WI38 (cell line): ENCODE measurements around the gene ANKAR.
"Not testable (repeated sequence)": the region's sequence is repeated elsewhere in the genome, so short reads cannot be mapped to it uniquely, and the experiment has no call there.

Experiments used
- H3K4me3 ChIP-seq: 2 replicates; pipeline ENCODE4 v1.5.1; 2011; ENCODE audit warnings: low read depth, mild to moderate bottlenecking, control low read depth, low read length
- TF ChIP-seq, protein P1 (sequence below): IDR thresholded peaks from 2 replicates; pipeline ENCODE4 v1.5.1; 2012; ENCODE audit warnings: low read depth, mild to moderate bottlenecking, control low read depth, low read length

Gene ANKAR

DNA sequence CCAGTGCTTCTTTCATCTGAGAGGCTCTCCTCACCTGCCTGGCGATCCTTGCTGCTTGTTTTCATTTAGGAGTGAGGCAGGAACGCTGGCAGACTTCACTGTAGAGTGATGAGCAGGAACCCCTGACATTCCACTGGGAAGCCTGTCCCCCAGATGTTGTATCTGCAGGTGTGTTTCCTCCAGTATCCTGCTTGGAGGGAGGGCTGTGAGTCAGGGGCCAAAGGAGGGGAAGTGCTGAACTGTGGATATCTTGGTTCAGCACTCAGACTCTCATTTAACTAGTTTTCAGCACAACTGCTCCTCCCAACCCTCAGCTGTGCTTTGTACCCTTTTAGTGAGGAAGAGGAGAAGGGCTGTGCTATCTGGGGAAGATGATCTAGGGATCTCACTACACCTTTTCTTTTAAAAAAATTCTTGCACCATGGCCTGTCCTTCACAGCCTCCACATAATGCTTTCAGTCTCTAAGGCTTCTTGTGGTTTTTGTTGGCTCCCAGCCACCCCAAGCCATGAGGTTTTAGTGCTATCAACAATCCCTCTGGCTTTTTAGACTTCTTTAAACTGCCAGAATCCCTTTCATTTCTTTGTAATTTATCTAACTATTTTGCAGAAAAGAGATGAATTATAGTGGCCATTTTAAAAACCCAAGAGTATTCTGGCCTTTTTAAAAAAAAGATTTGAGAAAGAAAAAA lies 11.2 kb downstream of the ANKAR start:
- TF ChIP-seq, protein P1, sequence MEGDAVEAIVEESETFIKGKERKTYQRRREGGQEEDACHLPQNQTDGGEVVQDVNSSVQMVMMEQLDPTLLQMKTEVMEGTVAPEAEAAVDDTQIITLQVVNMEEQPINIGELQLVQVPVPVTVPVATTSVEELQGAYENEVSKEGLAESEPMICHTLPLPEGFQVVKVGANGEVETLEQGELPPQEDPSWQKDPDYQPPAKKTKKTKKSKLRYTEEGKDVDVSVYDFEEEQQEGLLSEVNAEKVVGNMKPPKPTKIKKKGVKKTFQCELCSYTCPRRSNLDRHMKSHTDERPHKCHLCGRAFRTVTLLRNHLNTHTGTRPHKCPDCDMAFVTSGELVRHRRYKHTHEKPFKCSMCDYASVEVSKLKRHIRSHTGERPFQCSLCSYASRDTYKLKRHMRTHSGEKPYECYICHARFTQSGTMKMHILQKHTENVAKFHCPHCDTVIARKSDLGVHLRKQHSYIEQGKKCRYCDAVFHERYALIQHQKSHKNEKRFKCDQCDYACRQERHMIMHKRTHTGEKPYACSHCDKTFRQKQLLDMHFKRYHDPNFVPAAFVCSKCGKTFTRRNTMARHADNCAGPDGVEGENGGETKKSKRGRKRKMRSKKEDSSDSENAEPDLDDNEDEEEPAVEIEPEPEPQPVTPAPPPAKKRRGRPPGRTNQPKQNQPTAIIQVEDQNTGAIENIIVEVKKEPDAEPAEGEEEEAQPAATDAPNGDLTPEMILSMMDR = no peak
- H3K4me3 ChIP-seq = no peak overlapping the region

DNA sequence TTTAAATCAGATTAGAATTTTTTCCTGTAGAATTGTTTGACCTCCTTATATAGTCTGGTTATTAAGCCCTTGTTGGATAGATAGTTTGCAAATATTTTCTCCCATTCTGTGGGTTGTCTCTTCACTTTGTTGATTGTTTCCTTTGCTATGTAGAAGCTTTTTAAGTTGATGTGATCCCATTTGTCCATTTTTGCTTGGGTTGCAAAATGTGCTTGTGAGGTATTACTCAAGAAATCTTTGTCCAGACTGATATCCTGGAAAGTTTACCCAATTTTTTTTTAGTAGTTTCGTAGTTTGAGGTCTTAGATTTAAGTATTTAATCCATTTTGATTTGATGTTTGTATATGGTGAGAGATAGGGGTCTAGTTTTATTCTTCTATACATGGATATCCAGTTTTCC lies 13.3 kb downstream of the ANKAR start:
- not testable (repeated sequence) for H3K4me3 ChIP-seq

DNA sequence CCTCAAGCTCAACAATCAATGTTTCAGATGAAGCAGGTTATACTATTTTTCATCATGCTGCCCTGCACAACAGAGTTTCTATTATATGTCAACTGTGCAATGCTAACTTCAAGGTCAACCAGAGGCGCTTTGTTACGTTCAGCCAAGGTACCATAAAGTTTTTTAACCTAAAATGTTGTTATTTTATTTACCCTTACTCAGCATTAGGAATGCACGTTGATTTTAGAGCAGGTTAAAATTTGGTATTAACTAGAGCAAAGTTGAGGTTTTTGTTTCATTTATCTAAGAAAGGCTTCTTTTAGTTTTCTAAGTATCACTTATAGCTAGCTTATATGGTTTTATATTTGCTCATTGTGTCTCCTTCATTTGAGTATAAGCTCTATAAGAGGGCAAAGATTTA lies 21.8 kb downstream of the ANKAR start:
- no peak overlapping the region for H3K4me3 ChIP-seq

DNA sequence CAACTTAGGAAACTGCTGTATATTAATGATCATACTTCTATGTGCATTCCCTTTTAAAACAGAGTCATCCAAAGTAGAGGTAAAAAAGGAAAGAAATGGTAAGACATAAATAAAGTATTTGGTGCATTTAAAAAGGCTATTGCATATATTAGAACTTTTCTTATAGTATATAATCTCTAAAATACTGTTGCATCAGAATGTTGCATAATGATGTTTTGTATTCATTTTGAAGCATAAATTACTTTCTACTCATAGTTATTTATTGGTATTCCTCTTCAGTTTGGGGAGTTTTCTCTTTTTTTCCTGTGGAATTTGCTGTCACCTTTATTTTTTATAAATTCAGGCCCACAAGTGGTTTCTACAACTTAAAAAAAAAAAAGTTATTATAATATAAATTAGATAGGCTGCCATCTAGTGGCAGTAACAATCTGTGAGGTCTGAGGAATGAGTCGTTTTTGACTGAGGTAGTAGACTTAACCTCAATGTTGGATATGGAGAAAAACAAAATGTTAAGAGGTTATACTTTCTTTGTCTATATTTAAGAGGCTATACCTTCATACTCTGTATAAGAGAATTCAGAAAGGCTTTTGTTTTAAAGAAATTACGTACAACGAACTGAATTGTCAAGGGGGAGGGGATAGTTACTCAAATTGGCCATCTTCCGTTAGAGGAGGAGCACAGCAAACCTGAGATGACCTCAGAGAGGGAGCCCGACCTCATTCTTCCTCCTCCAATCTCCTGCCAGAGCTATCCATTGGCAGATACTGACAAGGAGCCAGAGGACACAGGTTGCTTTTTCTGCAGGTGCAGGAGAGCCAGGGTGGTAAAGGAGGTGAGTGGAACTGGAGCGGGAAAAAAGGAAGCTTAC lies 23.8 kb downstream of the ANKAR start:
- no peak overlapping the region for H3K4me3 ChIP-seq
- TF ChIP-seq, protein P1 = 0 out of 2 replicates have a peak, but pooled peaks have one; percentile 15

More for the DNA sequence above, 21.8 kb downstream of the ANKAR start:
- TF ChIP-seq, protein P1 = no peak

DNA sequence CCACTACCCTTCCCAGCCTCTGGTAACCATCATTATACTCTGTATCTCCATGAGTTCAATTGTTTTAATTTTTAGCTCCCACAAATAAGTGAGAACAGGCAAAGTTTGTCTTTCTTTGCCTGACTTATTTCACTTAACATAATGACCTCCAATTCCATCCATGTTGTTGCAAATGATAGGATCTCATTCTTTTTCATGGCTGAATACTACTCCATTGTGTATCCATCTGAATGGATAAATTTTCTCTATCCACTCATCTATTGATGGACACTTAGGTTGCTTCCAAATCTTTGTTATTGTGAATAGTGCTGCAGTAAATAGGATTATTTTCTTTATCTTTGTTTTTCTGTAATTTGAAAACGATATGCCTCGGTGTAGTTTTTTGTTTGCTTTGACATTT lies 26.2 kb downstream of the ANKAR start:
- H3K4me3 ChIP-seq = no peak overlapping the region
- TF ChIP-seq, protein P1 = no peak

DNA sequence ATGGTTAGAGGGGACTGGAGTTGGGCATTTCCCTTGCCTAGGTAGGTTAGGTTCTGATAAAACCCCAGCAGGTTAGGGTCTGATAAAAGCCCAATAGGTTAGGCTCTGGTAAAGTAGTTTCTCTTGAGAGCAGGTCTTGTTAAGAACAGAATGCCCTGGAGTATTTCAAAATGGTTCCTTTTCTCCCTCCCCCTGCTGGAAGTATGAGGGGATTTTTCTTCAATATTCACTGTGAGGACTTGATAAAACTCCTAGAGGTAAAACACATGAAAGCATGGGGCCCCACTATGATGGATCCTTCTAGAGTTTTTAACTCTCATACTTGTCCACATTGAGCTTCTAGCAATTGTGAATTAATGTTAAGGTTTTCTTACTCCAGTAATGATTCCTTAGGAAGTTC lies 27.6 kb downstream of the ANKAR start:
- H3K4me3 ChIP-seq = no peak overlapping the region
- TF ChIP-seq, protein P1 = peak; percentile 15; the same call in 1 of the 2 replicates

DNA sequence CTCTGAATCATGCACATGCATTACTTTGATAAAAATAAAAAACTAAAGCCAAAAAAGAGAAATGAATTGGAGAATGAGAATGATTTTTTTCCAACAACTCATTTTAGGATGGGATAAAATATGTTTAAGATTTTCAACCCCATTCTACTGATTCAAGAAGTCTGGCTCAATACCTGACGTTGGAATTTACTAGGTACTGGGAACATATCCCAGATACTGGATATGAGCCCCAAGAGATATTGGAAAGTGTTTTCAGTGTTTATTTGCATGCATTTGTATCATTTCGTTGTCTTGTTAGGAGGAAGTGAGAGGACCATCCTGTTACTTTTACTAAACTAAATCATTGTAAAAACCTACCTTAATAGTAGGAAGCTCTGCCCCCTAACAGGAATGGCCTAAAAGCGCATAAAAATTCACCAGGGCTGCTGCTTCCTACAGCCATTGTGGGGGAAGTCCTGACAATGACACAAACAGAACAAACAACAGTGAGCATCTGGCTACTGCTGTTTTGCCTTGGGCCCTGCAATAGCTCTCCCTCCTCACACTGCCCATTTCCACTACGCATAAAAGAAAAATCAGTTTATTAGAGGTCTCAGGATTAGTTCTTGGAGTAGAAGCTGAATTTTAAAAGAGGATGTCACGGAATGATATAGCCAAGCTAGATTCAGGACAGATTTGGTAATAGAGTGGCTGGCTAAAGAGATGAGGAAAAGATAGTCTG lies 35.2 kb downstream of the ANKAR start:
- TF ChIP-seq, protein P1 = no peak

DNA sequence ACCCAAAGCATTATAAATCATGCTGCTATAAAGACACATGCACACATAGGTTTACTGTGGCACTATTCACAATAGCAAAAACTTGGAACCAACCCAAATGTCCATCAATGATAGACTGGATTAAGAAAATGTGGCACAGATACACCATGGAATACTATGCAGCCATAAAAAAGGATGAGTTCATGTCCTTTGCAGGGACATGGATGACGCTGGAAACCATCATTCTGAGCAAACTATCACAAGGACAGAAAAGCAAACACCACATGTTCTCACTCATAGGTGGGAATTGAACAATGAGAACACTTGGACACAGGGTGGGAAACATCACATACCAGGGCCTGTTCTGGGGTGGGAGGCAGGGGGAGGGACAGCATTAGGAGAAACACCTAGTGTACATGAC lies 43.1 kb downstream of the ANKAR start:
- H3K4me3 ChIP-seq = not testable (repeated sequence)

More for the DNA sequence above, 35.2 kb downstream of the ANKAR start:
- H3K4me3 ChIP-seq = no peak overlapping the region
